Effector CD8-positive, alpha-beta T cell (primary cell): Measurements from ENCODE around the gene OR5L1.

Source experiments
- DNase-seq: peaks from one replicate; lab custom pipeline; 2025; lab: John Stamatoyannopoulos, UW
- total RNA-seq, 4 experiments: gene quantifications; one replicate each; lab custom pipeline; 2026; lab: John Stamatoyannopoulos, UW

OR5L1 gene
- 0 reads per million in 4 experiments for total RNA-seq

GRCh38 chr11:55811067-55811466 lies at the start of gene OR5L1:
TSS of gene OR5L1 (plus strand) at chr11:55811367. CDS start at chr11:55811467, 100 bp downstream.
- DNase-seq = no peak

- no peak for DNase-seq
Measured at GRCh38 chr11:55773138-55773537, 38.0 kb upstream of the OR5L1 start, which contains the start of gene OR5D13. TSS of gene OR5D13 (plus strand) at chr11:55773438. CDS start at chr11:55773438, 0 bp downstream.

GRCh38 chr11:55791606-55792005 lies 19.6 kb upstream of the OR5L1 start:
- DNase-seq = no peak

GRCh38 chr11:55793321-55793720 lies 17.8 kb upstream of the OR5L1 start:
- DNase-seq = no peak

- no peak for DNase-seq
Measured at GRCh38 chr11:55795256-55795655, 15.9 kb upstream of the OR5L1 start, which contains the start of gene OR5D14. TSS of gene OR5D14 (plus strand) at chr11:55795556. CDS start at chr11:55795556, 0 bp downstream.

- DNase-seq = no peak
Measured at GRCh38 chr11:55806248-55806647, 4.9 kb upstream of the OR5L1 start.

GRCh38 chr11:55819330-55819729 lies 8.2 kb downstream of the OR5L1 start, which contains the start of gene OR5D18:
TSS of gene OR5D18 (plus strand) at chr11:55819630. CDS start at chr11:55819630, 0 bp downstream.
- DNase-seq = no peak

- DNase-seq = no peak
Measured at GRCh38 chr11:55826919-55827318, 15.8 kb downstream of the OR5L1 start, which contains the start of gene OR5L2. TSS of gene OR5L2 (plus strand) at chr11:55827219. CDS start at chr11:55827219, 0 bp downstream.

GRCh38 chr11:55838452-55838851 lies 27.3 kb downstream of the OR5L1 start, which contains the start of gene OR5D16:
TSS of gene OR5D16 (plus strand) at chr11:55838752. CDS start at chr11:55838752, 0 bp downstream.
- DNase-seq = no peak

GRCh38 chr11:55847453-55847852 lies 36.3 kb downstream of the OR5L1 start:
- no peak for DNase-seq

GRCh38 chr11:55849037-55849436 lies 37.9 kb downstream of the OR5L1 start:
- no peak for DNase-seq

GRCh38 chr11:55852141-55852540 lies 41.0 kb downstream of the OR5L1 start:
- no peak for DNase-seq

GRCh38 chr11:55854704-55855103 lies 43.5 kb downstream of the OR5L1 start:
- DNase-seq = no peak
